HG02840 (cell line): Measurements from ENCODE around the gene FOXO1.

ENCODE experiments used
- ATAC-seq: cut with Tn5 transposase; IDR thresholded peaks from one replicate; pipeline ENCODE4 v1.9.1; 2021; ENCODE audit warnings: mild to moderate bottlenecking, moderate library complexity, moderate number of reproducible peaks; ENCODE audit not compliant: unreplicated experiment, low FRiP score

FOXO1 gene

DNA sequence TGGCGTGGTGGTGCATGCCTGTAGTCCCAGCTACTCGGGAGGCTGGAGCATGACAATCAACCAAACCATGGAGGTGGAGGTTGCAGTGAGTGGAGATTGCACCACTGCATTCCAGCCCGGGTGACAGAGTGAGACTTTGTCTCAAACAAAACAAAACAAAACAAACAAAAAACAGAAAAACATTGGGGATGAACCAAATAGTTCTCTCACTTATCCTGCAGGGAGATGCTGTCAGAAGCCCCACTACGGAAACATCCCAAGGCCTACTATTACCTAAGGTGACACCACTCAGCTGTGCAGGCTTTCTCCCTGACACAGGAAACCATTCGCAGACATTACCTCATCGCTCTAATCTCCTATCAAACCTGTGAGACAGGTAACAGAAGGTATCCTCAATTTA is 113.5 kb downstream of the FOXO1 start:
- no peak for ATAC-seq

DNA sequence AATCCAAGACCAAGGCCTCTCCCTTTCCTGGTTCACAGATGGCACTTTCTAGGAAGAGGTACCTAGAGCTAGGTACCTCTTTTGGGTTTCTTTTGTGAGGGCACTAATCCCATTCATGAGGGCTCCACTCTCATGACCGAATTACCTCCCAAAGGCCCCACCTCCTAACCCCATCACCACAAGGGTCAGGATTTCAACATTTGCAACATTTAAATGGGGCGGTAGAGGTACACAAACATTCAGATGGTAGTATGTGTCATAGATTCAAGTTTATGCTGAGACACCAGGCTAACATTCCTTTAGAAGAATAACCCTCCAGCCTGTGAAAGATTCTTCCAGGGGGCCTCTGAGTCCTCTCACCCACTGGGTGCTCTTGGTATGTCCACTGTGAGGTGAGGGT is 116.3 kb downstream of the FOXO1 start:
- no peak for ATAC-seq

DNA sequence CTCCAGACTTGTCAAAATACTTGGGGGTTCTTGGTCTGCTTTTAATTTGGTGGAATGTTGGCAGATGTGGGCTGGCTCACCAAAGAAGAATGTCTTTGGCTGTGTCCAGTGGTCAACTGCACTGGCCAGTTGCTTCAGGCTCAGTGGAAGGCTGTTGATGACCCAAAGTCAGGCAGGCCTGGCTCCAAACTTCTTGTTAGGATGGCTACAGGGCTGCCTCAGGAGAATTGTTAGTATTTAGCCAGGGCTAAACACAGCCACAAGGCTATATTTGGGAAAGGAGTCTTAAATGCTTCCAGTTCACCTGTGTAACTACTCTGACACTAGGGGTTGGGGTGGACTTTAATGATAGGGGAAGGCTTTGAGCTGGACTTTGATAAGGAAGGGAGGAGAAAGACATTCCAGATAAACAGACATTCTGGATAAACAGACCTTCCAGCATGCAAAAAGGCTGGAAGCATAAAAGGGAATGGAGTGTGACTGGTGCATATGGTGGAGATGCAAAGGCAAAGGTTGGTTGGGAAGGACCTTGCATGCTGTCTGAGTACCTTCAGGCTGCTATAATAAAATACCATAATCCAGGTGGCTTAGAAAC is 116.8 kb downstream of the FOXO1 start:
- no peak for ATAC-seq

DNA sequence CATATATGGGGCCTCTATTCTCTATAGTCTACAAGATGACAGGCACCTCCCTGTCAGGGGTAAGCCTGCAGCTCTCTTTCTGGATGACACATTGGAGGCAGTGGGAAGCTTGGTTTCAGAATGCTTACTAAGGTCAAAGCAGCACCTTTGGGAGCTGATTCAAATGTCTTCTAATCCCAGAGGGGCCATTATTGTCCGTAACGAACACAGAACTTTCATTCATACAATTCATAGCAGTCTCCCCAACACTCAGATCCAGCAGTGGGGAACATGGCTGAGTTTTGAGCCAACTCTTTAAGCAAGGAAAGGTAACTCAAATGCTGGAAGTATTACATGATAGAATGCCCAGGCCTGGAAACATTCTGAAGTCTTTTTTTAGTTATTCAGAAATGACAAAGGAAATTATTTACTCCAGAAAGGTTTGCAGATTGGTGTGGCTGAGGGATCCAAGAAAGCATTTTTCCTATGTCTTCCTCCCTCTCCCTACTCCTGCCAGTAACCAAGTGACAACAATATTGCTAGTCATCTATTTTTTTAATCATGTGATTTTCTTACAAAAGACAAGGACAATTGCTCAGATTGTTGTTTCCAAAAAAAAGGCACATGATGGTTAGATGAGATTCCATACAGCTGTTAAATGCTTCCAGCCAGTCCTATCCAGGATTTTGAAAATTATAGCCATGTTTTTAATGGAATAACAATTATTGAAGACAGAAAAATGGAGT is 118.7 kb downstream of the FOXO1 start:
- ATAC-seq, result no peak

DNA sequence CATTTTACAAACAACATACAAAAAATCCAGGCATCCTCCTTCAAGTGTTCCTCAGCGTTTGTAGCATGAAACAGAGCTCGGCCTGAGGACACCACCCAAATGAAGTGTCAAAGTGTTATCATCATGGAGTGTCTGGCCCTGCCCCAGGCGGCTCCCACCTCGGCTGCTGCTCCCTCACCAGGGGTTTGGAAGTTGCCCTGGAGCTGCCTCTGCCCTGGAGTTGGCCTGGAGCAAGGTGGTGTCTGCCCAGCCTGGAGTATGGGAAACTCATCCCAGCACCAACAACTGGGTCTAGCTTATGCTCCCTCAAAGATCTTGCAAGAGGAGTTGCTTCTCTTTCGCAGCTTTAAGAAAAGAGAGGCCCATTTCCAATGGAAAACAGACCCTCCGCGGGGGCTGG is 120.4 kb downstream of the FOXO1 start:
- no peak for ATAC-seq

DNA sequence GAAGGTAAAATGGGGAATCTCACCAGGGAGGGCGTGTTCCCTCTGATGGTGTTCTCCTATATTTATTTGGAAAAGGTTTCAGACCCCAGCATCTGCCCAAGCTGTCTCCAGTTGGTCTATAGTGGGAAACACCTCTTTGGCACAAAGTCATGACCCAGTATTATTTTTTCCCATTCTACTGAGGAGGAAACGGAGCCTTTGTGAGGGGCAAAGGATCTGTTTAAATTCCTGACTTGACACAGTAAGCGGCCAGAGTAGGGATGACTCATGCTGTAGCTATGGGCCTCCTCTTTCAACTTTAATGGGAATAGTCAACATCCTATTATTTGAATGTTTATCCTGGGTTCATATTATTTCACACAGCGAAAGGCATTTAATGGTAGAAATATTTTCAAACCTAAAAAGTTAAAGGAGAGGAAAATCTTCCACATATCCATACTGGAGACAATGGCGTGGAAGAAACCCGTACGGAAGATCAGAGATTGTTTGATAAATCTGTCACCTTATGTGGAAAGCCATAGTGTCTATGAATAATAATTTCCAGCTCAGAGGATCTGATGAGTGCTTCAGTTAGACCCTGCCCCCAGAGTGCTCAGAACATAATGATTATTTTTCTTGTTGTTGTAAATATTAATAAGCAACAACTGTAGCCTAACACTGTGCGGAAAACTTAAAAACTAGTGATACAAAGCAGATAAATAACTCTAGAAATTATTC is 126.0 kb downstream of the FOXO1 start:
- ATAC-seq, result no peak

DNA sequence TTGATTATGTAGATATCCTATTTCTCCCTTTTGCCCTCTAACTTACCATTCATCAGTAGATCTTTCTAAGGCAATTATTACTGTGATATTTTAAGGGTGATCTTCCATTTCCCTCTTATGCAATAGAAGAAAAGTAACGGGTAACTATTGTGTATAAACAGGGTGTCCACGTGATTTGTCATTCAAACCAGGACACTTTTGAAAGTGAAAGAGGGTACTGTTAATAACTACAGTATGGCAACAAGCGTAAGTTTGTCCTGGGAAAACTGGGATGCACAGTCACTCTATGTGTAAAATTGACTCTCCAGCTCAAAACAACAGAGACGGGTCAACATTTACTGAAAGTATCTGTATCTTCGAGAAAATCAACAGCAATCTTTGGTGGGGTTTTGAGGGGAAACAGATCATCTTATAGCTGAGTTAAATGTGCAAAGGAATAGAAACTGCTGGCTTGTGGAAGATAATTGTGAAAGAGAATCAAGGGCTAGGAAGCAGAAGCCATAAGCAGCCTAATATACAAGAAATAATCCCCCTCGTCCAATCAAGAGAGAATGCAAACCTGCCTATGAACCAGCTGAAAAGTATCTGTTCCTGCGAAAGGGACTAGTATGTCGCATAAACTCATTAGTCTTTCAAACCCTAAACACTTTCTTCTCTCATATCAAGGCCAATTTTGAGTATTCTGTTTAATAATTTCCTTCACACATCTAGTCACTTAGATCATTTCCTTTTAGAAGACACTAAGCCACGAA is 126.7 kb downstream of the FOXO1 start:
- ATAC-seq, result no peak

DNA sequence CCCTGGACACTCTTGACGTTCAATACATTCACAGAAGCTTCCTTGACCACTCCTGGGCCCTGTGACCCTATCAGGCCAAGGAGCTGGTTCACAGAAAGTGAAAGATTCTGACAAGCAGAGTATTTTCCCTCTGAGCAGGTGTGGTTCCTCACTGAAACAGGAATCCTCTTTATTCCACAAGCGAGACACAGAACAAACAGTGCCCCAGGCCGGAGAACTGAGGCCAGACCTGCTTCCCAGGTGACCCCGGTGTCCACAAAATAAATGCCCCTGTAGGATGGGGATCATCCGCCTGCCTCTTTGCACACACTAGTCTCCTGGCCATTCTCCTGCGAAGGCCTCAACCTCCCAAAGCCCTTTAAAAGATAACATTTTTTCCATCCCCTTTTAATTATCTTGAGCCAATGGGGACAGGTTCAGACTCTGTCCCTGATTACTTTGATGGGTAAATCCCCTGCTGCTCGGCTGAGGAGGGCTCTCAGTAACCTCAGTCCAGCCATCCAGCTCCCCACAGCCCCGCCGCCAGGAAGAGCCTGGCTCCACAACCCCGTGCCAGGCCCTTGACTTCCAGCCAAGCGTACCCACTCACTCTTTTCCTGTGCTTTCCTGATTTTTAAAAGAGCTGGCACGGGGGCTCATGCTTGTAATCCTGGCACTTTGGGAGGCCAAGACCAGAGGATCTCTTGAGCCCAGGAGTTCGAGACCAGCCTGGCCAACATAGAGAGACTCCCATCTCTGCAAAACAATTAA is 129.1 kb downstream of the FOXO1 start:
- ATAC-seq, result no peak

DNA sequence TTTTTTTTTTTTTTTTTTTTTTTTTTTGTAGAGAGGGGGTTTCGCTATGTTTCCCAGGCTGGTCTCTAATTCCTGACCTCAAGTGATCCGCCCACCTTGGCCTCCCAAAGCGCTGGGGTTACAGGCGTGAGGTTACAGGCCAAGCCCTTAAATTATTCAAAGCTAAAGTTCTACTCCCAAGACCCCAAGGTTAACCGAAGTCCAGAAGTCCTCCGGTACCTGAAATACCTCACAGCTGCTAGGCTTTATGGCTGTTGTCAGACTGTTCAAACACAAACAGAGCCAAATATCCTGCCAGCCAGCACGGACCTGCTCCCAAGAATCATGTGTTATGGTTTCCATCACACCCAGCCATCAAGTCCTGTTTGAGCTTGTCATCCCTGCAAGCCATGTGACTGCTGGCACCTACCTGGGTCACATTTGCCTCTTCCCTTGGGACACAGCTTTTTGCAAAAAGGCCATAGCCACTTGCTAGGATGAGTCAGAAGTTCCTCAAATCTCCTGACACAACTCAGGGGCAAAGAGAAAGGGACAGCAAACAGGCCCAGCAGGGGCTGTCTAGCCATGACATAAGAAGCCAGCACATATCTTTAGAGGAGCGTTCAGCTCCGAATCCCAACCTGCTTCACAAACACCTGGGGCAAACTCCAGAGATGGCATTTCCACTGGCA is 129.9 kb downstream of the FOXO1 start:
- no peak for ATAC-seq

DNA sequence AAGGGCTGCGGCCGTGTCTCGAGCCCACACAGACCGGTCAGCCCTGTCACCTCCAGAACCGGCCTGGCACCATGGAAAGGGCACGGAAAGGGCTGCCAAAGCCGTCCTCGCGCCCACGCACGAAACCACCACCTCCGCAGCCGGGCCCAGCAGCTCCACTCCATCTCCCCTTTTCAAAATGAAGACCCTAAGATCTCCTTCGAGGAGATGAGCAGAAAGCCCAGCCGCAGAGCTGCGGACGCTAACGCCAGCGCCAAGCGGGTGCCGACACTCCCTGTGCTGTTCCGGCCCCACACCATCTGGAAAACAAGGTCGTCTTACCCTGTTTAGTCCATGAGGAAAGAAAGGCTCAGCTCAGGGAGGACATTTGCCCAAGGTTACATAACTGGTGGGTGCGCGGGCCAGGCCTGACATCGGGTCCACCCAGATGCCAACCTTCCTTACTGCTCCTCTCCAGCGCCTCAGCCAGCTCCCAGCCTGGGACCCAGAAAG is 131.1 kb downstream of the FOXO1 start:
- no peak for ATAC-seq

DNA sequence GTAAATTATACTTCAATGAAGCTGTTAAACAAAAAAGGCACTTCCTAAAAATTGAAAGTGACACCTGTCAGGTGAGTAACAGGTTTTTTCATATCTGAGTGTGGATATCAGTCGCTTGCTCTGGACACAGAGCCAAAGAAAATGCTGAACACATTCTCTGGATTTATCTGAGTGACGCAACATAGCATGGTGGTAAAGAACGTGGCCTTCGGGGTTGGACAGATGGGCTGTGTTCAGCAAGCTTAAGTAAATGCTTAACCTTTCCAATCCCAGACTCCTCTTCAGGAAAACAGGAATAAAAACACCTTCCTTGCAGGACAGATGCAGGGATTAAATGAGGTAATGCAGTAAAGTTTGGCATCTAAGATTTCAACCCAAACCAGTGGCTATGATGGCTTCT is 132.0 kb downstream of the FOXO1 start:
- ATAC-seq, result no peak

DNA sequence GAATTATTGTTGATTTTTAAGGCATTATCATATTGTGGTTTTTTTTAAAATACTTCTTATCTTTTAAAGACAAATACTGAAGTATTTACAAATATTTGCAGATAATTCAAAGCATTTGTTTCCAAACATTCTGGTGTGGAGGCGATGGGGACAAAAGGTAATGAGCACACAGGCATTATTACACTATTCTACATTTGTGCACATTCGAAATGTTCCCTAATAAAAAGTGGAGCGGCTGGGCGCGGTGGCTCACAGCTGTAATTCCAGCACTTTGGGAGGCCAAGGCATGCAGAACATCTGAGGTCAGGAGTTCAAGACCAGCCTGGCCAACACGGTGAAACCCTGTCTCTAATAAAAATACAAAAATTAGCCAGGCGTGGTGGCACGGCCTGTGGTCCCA is 133.4 kb downstream of the FOXO1 start:
- ATAC-seq, result no peak

DNA sequence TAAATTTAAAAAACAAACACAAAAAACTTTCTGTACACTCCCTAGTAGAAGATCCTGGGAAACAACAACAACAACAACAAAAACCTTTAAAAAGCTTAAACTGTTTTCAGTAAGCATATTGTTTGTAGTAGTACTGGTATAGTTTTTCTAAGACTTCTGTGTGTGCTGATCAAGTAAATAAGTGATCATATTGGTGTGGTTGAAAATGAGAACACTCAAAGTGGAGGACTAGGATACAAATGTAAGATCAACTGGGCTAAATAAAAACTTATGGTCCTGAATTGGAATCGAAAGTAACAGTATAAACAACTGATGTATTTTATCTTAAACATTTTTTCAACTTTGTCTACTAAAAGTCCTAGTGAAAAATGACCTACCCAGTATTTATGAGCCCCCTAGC is 135.5 kb downstream of the FOXO1 start:
- ATAC-seq, result no peak

DNA sequence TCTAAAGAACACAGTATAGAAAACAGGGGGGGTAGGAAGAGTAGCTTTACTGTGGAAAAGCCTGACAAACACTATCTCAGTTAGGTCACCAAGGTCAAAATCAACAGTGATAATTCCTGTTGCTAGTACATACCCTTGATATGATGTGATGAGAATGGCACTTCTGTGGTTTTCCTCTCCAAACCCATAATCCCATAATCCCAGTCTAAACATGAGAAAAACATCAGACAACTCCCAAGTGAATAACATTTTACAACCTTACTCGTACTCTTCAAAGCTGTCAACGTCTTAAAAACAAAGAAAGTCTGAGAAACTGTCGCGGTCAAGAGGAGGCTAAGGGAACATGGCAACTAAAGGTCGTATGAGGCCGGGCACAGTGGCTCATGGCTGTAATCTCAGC is 137.6 kb downstream of the FOXO1 start:
- ATAC-seq, result no peak

DNA sequence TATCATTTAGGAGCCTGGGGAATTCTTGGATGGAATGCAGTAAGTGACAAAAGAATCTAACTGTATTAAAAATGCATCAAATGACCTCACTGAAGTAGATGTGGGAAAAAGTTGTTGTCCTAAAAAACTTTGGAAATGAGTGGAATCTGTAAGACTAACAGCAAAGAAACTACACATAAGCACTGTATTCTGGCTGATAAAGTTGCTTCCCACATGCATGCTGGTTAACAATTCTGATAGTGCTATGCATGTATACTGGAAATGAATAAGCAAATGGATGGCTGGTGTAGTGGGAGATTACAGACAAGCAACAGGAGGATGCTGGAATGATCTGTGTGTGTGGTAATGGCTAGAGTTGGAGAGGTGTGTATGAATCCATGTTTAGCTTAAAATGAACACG is 138.5 kb downstream of the FOXO1 start:
- ATAC-seq, result no peak

DNA sequence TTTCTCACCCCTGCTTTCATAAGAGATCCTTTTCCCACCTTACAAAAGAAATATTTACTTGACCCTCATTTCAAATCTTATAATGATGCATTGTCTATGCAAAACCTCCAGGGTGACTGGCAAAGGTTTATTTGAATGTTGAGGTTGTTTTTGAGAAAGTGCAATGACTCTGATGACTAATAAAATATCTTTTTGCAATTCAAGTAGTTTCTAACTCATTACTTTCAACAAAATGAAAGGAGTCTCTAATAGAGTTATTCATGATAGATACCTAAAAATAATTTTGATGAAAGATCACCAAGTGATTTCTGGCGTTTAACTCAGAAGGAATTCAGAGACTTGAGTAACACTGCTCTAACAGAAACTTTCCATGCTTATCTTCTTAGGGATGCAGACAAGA is 144.2 kb downstream of the FOXO1 start:
- no peak for ATAC-seq

DNA sequence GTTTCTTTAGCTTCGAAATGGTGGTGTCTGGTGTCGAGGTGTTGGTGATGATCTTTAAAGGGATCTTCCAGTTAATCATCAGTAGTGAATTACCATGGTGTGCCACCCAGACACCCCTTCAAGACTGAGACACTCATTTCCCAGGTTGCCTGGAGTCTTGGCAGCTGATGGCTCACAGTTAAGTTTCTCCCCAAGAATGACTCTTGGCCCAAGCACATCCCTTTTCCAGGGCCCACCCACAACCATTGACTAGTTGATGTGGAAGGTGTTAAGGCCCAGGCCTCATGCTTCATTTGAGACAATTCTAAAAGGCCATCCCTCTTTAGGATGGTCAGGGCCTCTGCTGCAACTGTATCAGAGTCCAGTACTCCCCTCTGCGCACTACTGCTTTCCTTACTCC is 145.5 kb downstream of the FOXO1 start:
- no peak for ATAC-seq

DNA sequence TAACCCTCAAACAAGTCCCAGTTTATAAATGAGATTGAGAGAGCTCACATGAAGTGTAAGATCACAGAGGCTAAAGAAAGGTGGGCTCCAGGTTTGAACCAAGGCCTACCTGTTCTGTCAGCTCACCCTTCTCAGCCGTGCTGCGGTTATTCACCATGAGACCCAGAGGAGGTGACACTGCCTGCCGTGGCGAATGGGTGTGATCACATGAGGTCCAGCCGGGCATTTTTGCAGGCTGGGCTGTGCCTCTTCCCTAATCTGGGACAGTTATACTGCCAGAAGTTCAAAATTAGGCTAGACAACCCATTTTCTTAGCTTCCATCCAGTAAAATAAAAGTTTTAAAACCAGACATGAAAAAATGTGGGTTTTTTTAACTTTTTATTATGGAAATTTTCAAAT is 146.8 kb downstream of the FOXO1 start:
- ATAC-seq, result no peak

DNA sequence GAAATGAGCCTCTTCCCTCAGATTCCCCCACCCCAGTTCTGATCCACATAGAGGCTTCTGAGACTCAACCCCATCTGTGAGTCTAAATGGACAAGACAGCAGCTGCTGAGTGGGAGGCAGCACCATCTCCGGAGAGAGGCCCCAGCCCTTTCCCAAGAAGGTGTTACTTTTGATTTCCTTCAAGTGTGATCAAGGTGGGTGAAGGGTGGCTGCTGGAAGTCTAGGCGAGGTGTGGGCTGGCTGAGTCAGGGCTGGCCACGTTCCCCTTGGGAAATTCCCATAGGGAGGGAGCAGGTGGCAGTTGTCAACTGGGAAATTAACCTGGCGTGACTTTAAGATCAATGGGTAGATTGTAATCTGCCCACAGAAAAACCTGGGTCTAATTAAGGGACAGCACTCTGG is 148.0 kb downstream of the FOXO1 start:
- ATAC-seq, result no peak
